ENCODE results near the gene NUDT16L1.

GRCh38 chr16:4674926-4675530, 18.3 kb upstream of the NUDT16L1 start:
- no peak for TF ChIP-seq CTCF (IDR thresholded peaks at IDR 0.05)
- TF ChIP-seq POLR2A (IDR thresholded peaks at IDR 0.05) = no peak
